ENCODE results near the gene TTC3. TPM values are rescaled to one million over a fixed set of nuclear protein-coding genes. Genes with fewer than 3 reads are reported as not detected.
A peak's percentile ranks its signal among the peaks of the same experiment; 100 is the strongest.

Gene TTC3
- total and polyA plus RNA-seq, 2 of the 13 experiments (the other 11 are each of a cell fraction or from before 2014, with no cell fraction given): 55.7 to 108 TPM

DNA sequence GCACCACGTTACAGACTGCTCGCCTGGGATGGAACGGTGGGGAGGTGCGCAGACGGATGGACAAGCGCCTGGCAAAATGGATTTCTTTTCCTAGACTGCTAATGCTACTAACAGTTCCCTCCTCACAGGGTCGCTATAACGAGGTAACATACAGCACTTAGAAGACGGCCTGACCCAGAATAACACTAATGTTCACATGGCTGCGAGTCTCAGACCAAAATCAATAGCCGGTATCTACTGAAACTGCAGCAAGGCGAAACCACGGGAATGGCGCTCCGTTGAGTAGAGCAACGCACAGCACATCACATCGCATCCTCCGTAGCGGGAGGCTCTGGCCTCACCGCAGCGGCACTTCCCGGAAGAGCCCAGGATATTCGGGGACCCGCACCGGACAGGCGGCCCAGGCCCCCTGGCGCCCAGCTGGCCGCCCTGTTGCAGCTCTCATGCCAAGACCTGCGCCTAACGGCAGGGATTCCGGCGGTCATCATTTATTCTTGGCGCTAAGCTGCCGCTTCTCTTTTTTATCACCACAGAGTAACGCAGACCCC, 147.5 kb downstream of the TTC3 start (continued):
- TF ChIP-seq, protein P1, sequence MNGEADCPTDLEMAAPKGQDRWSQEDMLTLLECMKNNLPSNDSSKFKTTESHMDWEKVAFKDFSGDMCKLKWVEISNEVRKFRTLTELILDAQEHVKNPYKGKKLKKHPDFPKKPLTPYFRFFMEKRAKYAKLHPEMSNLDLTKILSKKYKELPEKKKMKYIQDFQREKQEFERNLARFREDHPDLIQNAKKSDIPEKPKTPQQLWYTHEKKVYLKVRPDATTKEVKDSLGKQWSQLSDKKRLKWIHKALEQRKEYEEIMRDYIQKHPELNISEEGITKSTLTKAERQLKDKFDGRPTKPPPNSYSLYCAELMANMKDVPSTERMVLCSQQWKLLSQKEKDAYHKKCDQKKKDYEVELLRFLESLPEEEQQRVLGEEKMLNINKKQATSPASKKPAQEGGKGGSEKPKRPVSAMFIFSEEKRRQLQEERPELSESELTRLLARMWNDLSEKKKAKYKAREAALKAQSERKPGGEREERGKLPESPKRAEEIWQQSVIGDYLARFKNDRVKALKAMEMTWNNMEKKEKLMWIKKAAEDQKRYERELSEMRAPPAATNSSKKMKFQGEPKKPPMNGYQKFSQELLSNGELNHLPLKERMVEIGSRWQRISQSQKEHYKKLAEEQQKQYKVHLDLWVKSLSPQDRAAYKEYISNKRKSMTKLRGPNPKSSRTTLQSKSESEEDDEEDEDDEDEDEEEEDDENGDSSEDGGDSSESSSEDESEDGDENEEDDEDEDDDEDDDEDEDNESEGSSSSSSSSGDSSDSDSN (CRISPR knock-in tag; IDR thresholded peaks at IDR 0.05): peak; percentile 75
- TF ChIP-seq ZNF543 (CRISPR knock-in tag; IDR thresholded peaks at IDR 0.05) (peak; percentile 36; the same call in 1 of the 2 replicates), ZMAT3 (CRISPR knock-in tag; conservative IDR thresholded peaks at IDR 0.05) (peak; percentile 42; the same call in 1 of the 2 replicates), CAMTA2 (CRISPR knock-in tag; IDR thresholded peaks at IDR 0.05; ENCODE audit: borderline replicate concordance) (0 out of 2 replicates have a peak, but pooled peaks have one; percentile 82), ZNF761 (CRISPR knock-in tag; conservative IDR thresholded peaks at IDR 0.05) (0 out of 2 replicates have a peak, but pooled peaks have one; percentile 9), KDM1A (CRISPR knock-in tag; IDR thresholded peaks at IDR 0.05) (no peak), ZNF567 (CRISPR knock-in tag; IDR thresholded peaks at IDR 0.05; ENCODE audit: borderline replicate concordance) (0 out of 2 replicates have a peak, but pooled peaks have one; percentile 91), ZNF564 (CRISPR knock-in tag; IDR thresholded peaks at IDR 0.05) (no peak), HNRNPL (IDR thresholded peaks at IDR 0.05; ENCODE audit: low read depth, low read length) (0 out of 2 replicates have a peak, but pooled peaks have one; percentile 40), ZNF703 (CRISPR knock-in tag; IDR thresholded peaks at IDR 0.05; ENCODE audit: borderline replicate concordance) (peak; percentile 54; the same call in 1 of the 2 replicates), ZNF484 (CRISPR knock-in tag; IDR thresholded peaks at IDR 0.05; ENCODE audit: borderline replicate concordance, low read depth) (0 out of 2 replicates have a peak, but pooled peaks have one; percentile 15), FOXA3 (CRISPR knock-in tag; IDR thresholded peaks at IDR 0.05) (0 out of 2 replicates have a peak, but pooled peaks have one; percentile 13)
- TF ChIP-seq, protein P2, sequence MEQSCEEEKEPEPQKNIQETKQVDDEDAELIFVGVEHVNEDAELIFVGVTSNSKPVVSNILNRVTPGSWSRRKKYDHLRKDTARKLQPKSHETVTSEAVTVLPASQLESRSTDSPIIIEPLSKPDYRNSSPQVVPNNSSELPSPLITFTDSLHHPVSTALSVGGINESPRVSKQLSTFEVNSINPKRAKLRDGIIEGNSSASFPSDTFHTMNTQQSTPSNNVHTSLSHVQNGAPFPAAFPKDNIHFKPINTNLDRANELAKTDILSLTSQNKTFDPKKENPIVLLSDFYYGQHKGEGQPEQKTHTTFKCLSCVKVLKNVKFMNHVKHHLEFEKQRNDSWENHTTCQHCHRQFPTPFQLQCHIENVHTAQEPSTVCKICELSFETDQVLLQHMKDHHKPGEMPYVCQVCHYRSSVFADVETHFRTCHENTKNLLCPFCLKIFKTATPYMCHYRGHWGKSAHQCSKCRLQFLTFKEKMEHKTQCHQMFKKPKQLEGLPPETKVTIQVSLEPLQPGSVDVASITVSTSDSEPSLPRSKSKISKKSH (CRISPR knock-in tag; IDR thresholded peaks at IDR 0.05; ENCODE audit: borderline replicate concordance): 0 out of 2 replicates have a peak, but pooled peaks have one; percentile 1

Data from HepG2 (cell line).